Glutamatergic neuron (in vitro differentiated cells): Measurements from ENCODE around the gene PLIN1. TPM values are rescaled to one million over a fixed set of nuclear protein-coding genes. Genes with fewer than 3 reads are reported as not detected.

Experiments used
- DNase-seq: peaks from one replicate; pipeline ENCODE4 v3.0.0; 2022
- H3K27ac Mint-ChIP-seq: one replicate; pipeline ENCODE4 v1.8.0; 2020; ENCODE audit warnings: mild to moderate bottlenecking, mixed read lengths, inconsistent platforms; ENCODE audit not compliant: unreplicated experiment
- H3K27me3 Mint-ChIP-seq: one replicate; pipeline ENCODE4 v1.8.0; 2020; ENCODE audit warnings: mild to moderate bottlenecking, moderate library complexity, mixed read lengths, inconsistent platforms; ENCODE audit not compliant: unreplicated experiment
- H3K36me3 Mint-ChIP-seq: one replicate; pipeline ENCODE4 v1.8.0; 2020; ENCODE audit warnings: mild to moderate bottlenecking, mixed read lengths, inconsistent platforms; ENCODE audit not compliant: unreplicated experiment
- H3K4me1 Mint-ChIP-seq: one replicate; pipeline ENCODE4 v1.8.0; 2020; ENCODE audit warnings: mild to moderate bottlenecking, low read depth, mixed read lengths, inconsistent platforms; ENCODE audit not compliant: unreplicated experiment
- H3K4me3 Mint-ChIP-seq: one replicate; pipeline ENCODE4 v1.8.0; 2020; ENCODE audit warnings: mild to moderate bottlenecking, mixed read lengths, inconsistent platforms; ENCODE audit not compliant: unreplicated experiment
- H3K9me3 Mint-ChIP-seq: one replicate; pipeline ENCODE4 v1.8.0; 2020; ENCODE audit warnings: mild to moderate bottlenecking, moderate library complexity, mixed read lengths, inconsistent platforms; ENCODE audit not compliant: unreplicated experiment
- total RNA-seq: library from RNA; stranded (reverse); fragmentation: NEBNext Ultra II Directional; extraction: Animal tissue kit (Norgen Biotek cat#: 25700); gene quantifications from one replicate; pipeline ENCODE4 v1.2.1, GENCODE V29; 2021; ENCODE audit not compliant: unreplicated experiment
- TF ChIP-seq, protein P1 (sequence below): fragments of 200-600 bp; sonication (generic); IDR thresholded peaks from one replicate; pipeline ENCODE4 v1.5.0; 2021; ENCODE audit not compliant: partially characterized antibody, unreplicated experiment

Gene PLIN1
- total RNA-seq, 1 donor from 2014 or later: not detected

DNA sequence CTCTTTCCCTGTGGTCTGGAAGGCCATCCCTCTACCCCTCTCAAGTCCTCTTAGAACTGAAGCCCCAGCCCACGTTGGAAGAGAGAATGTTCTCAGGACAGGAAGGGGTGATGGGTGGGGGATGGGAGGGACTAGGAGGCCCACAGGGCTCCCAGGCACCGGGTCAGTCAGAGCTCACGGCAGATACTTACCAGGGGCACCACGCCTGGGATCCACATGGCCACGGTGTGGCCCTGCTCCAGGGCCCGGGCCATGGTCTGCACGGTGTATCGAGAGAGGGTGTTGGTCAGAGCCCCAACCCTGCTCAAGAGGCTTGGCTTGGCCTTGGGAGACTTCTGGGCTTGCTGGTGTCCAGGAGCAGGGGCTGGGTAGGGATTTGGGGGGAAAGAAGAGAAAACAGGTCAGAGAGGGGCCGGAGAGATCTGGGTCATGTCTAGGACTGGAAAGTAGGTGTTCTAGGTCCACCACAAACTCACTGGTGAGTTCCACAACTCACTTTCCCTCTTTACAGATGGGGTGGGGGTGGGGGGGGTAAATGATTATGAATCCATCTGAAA, 9.8 kb downstream of the PLIN1 start:
- H3K36me3 Mint-ChIP-seq: no peaks in the 10 kb centered on the region
- TF ChIP-seq, protein P1, sequence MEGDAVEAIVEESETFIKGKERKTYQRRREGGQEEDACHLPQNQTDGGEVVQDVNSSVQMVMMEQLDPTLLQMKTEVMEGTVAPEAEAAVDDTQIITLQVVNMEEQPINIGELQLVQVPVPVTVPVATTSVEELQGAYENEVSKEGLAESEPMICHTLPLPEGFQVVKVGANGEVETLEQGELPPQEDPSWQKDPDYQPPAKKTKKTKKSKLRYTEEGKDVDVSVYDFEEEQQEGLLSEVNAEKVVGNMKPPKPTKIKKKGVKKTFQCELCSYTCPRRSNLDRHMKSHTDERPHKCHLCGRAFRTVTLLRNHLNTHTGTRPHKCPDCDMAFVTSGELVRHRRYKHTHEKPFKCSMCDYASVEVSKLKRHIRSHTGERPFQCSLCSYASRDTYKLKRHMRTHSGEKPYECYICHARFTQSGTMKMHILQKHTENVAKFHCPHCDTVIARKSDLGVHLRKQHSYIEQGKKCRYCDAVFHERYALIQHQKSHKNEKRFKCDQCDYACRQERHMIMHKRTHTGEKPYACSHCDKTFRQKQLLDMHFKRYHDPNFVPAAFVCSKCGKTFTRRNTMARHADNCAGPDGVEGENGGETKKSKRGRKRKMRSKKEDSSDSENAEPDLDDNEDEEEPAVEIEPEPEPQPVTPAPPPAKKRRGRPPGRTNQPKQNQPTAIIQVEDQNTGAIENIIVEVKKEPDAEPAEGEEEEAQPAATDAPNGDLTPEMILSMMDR: no peak
- peaks cover 5% of the 10 kb centered on the region for H3K4me1 Mint-ChIP-seq

DNA sequence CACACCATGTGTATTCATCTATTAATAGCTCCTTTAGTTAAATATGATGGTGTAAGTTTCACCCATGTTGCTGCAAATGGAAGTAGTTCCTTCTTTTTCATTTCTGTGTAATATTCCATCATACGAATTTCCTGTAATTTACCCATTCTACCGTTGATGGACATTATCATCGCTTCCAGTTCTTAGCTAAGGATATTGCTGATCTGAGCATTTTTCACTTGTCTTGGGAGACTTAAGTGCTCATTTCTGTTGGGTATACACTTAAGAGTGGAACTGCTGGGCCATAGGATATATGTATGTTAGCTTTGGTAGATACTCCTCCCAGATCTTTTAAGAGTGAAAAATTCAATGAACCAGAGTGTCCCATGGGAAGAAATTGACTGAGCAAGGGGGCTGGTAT, 11.0 kb downstream of the PLIN1 start:
- Mint-ChIP-seq H3K4me1 (peaks cover 1% of the 10 kb centered on the region), H3K27me3 (peaks cover 5% of the 10 kb centered on the region), H3K4me3 (no peak overlapping the region), H3K9me3 (no peaks in the 10 kb centered on the region), H3K27ac (no peak overlapping the region), H3K36me3 (no peaks in the 10 kb centered on the region)
- no peak for DNase-seq
- TF ChIP-seq, protein P1: no peak

More for the DNA sequence above, 9.8 kb downstream of the PLIN1 start:
- Mint-ChIP-seq H3K27ac (no peak overlapping the region), H3K9me3 (peaks cover 3% of the 10 kb centered on the region), H3K27me3 (peaks cover 6% of the 10 kb centered on the region), H3K4me3 (no peak overlapping the region)
- no peak for DNase-seq

DNA sequence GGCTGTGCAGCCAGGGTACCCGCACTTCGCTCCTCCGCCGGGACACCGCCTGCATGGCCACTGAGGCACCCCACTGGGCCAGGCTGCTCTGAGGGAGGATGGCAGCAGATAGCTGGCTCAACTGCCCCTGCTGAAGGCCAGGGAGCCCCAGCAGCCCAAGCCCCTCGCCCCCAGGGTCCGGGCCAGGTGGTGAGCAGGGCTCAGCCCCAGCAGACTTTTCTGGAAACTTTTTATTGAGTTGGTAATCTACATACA, 11.5 kb downstream of the PLIN1 start:
- Mint-ChIP-seq H3K9me3 (no peaks in the 10 kb centered on the region), H3K4me3 (no peak overlapping the region), H3K27me3 (peaks cover 5% of the 10 kb centered on the region), H3K36me3 (no peaks in the 10 kb centered on the region), H3K27ac (no peak overlapping the region), H3K4me1 (peaks cover 1% of the 10 kb centered on the region)
- TF ChIP-seq, protein P1: no peak
- DNase-seq: no peak

DNA sequence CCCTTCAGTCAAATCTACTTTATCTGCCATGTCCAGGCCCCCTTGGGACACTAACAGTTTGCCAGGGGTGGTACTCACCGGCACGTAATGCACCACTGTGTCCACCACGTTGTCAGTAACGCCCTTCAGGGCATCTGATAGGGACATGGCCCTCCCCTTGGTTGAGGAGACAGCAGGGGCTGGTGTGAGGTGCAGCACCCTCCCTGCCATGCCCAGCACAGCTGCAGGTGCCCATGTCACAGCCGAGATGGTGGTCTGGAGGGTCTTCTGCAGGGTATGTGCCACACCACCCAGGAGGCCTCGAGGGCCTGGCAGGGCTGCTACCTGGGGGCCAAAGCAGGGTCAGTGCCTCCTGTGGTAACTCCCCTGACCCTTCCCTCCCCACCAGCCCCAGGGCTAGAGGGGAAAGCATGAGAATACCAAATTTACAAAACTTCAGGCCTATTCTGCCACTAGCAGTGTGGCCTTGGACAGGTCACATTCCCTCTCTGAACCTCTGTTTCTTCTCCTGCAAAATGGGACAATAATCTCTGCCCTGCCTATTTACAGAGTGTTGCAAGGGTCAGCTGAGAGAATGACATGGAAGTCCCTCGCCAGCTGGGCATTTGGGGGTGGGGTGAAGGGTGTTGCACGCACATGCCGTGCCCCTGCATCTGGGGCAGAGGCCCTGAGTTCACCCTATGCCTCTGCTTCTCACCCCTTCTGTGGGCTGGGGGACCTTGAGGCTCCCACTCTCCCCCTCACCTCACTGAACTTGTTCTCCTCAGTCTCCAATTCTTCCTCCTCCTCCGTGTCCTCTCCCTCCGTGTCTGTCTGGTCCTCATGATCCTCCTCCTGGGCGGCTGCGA, 12.1 kb downstream of the PLIN1 start:
- DNase-seq: no peak
- Mint-ChIP-seq H3K4me1 (peaks cover 1% of the 10 kb centered on the region), H3K9me3 (no peaks in the 10 kb centered on the region), H3K36me3 (no peaks in the 10 kb centered on the region), H3K27ac (no peak overlapping the region), H3K27me3 (peaks cover 5% of the 10 kb centered on the region), H3K4me3 (no peak overlapping the region)
- TF ChIP-seq, protein P1: no peak

DNA sequence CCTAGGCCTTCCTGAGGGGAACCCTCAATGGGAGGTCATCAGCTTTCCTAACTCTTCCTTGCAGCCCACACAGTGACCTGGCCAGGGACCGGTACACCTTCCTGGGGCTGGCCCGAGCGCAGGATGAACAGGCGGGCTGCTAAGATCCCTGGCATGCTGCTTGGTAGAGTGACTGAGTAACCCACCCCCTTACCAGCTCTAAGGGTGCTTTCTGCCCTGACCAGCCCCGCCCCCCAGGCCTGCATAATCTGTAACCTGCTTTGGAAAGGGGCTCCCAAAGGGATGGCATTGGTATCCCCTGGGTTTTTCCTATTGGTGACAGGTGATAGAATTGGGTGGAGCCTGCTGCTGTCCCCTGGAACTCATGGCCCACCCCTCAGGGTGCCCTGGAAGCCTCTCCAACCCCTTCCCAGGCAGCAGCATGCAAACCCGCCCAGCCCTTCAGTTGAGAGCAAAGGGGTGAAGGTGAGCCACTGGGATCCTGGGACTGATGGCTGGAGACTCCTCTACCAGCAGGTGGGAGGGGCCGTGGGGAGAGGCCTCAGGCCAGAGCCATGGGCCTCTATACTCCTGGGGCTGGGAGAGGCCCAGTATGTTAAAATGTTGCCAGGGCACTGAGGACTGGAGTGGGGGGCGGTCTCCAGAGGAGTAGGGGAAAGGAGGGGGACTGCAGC, 12.8 kb downstream of the PLIN1 start:
- DNase-seq: no peak
- peaks cover 1% of the 10 kb centered on the region for H3K4me1 Mint-ChIP-seq
- H3K27ac Mint-ChIP-seq: no peak overlapping the region
- H3K9me3 Mint-ChIP-seq: no peaks in the 10 kb centered on the region
- peaks cover 5% of the 10 kb centered on the region for H3K27me3 Mint-ChIP-seq
- TF ChIP-seq, protein P1: no peak
- H3K36me3 Mint-ChIP-seq: no peaks in the 10 kb centered on the region
- no peak overlapping the region for H3K4me3 Mint-ChIP-seq
